Brain microvascular endothelial cell (primary cell): ENCODE results near the gene UCP3.

Experiments
- DNase-seq: peaks from one replicate; pipeline ENCODE4 v3.0.0-alpha.2; 2020
- H3K27ac ChIP-seq: fragments of 250-450 bp; sonication (Bioruptor Pico); 2 replicates; pipeline ENCODE4 v1.5.1; 2020; ENCODE audit warnings: mild to moderate bottlenecking, moderate library complexity
- H3K27me3 ChIP-seq: fragments of 250-450 bp; sonication (Bioruptor Pico); replicated peaks from 2 replicates; pipeline ENCODE4 v1.5.1; 2020; ENCODE audit warnings: mild to moderate bottlenecking
- H3K36me3 ChIP-seq: fragments of 250-450 bp; sonication (Bioruptor Pico); replicated peaks from 2 replicates; pipeline ENCODE4 v1.5.1; 2020; ENCODE audit warnings: mild to moderate bottlenecking
- H3K4me3 ChIP-seq: 2 replicates; pipeline ENCODE4 v1.5.1; 2011; ENCODE audit warnings: low read depth, mild to moderate bottlenecking, control low read depth, low read length, moderate library complexity
- in situ Hi-C: cut with HindIII; loops from 2 replicates; pipeline ENCODE4 v1.10.0; 2017; ENCODE audit warnings: low sequenced_read_pairs, low pct_ligation_motif_present
- TF ChIP-seq, protein P1 (sequence below): IDR thresholded peaks from 2 replicates; pipeline ENCODE4 v1.5.1; 2011; ENCODE audit warnings: low read depth, mild to moderate bottlenecking, moderate library complexity, low read length, control low read depth, inconsistent platforms; ENCODE audit errors: missing control alignments

UCP3 gene

DNA sequence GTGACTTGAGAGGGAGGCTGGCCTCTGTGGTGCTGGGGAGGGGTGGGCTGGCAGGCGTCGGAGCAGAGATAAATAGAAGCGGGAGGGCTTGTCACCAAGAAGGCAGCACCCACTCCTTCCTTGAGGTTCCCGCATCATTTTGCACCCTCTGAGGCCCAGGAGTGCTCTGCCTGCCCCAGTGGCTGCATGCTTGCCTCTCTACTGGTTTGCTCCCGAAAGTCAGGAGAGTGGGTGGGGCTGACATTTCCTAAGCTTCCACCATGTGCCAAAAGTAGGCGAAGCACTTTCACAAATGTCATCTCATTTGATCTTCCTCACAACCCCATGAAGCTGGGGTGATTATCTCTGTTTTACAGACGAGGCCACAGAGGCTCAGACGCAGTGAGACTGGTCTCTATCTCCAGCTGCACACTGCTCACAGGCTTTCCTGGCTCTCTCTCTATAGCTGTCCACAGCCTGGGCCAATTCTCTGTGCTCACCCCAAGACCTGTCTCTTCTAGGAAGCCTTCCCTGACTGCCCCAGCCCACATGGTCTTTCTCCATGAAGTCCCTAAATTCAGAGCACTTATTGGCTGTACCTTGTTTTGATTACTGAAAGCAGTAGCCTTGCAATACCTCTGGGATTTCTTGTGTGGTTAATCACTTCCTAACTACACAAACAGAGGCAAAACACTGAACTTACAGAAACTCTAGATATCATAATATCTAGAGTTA lies 2.6 kb upstream of the UCP3 start:
- Histone ChIP-seq H3K36me3 (no peaks in the 10 kb centered on the region), H3K27me3 (no peaks in the 10 kb centered on the region), H3K27ac (peak overlapping the region; percentile 14), H3K4me3 (no peak overlapping the region)
- DNase-seq = peak; percentile 73
- in situ Hi-C loops = no loop called here
- TF ChIP-seq, protein P1, sequence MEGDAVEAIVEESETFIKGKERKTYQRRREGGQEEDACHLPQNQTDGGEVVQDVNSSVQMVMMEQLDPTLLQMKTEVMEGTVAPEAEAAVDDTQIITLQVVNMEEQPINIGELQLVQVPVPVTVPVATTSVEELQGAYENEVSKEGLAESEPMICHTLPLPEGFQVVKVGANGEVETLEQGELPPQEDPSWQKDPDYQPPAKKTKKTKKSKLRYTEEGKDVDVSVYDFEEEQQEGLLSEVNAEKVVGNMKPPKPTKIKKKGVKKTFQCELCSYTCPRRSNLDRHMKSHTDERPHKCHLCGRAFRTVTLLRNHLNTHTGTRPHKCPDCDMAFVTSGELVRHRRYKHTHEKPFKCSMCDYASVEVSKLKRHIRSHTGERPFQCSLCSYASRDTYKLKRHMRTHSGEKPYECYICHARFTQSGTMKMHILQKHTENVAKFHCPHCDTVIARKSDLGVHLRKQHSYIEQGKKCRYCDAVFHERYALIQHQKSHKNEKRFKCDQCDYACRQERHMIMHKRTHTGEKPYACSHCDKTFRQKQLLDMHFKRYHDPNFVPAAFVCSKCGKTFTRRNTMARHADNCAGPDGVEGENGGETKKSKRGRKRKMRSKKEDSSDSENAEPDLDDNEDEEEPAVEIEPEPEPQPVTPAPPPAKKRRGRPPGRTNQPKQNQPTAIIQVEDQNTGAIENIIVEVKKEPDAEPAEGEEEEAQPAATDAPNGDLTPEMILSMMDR = no peak

DNA sequence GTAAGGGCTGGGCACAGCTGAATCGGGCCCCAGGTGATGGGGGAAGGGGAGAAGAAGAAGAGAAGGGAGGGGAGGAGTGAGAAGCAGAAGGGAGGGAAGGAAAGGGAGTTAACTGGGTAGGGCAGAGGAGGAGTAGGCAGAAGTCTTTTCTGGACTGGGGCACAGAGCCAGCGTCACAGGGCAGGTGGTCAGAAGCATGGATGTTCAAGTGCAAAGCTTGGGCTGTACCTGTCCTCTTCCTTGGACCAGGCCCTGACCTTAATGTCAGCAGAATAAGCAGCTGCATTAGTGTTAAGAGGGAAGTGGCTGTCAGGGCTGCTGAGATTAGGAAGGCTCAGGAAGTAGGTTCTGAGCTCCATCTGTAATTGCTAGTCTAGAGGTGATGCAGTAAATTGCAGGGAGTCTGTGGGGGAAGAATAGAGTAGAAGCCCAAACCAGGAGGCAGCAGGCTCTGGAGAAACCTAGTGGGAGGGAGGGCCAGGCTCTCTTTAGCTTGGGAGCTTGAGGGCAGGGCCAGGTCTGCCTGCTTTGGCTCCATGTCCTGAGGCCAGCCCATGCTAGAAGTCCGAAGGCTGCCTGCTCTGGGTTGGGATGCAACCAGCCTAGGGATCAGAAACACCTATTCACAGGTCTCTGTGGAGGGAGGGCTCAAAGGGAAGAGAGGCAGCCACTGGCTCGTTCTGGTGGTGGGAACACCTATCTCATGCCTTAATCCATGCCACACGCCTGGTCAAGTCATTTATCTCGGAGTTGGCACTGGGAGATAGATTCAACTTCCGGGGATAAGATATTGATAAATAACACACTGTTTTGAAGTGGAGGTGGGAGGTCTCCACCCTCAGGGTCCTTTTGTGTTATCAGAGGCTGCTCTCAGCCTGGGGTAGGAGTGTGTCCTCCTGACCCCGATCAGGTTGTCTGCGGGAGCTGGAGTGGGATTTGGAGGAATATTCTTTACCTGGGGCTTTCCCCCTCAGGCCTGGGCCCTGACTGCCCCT lies 1.7 kb upstream of the UCP3 start:
- Histone ChIP-seq H3K27me3 (no peaks in the 10 kb centered on the region), H3K27ac (no peak overlapping the region), H3K36me3 (no peaks in the 10 kb centered on the region), H3K4me3 (no peak overlapping the region)
- TF ChIP-seq, protein P1 = no peak
- DNase-seq = no peak
- in situ Hi-C loops = no loop called here

DNA sequence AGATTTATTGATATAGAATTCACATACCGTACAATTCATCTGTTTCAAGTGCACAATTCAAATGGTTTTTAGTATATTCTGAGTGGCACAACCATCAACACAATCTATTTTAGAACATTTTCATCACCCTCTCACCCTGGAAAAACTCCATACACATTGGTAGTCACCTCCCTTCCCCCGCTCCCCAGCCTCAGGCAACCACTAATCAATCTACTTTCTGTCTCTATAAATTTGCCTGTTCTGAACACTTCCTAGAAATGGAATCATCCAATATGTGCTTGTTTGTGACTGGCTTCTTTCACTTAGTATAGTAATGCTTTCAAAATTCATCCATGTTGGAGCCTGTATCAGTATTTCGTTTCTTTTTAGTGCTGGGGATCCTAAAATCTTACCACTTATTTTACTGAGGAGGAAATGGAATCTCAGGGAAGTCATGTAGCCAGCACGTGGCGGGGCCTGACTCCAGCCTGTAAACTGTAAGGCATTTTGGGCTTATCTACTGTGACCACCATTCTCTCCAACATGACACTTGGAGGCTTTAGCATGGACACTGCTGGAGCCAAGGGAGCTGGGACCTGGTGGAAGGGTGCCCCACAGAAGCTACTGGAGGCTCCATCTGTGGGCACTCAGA lies 905 bp upstream of the UCP3 start:
- Histone ChIP-seq H3K4me3 (no peak overlapping the region), H3K27me3 (no peaks in the 10 kb centered on the region), H3K36me3 (no peaks in the 10 kb centered on the region), H3K27ac (no peak overlapping the region)
- in situ Hi-C loops = no loop called here
- DNase-seq = no peak
- TF ChIP-seq, protein P1 = no peak

GRCh38 chr11:74009230-74009547 lies 304 bp upstream of the UCP3 start:
- Histone ChIP-seq H3K4me3 (no peak overlapping the region), H3K27ac (no peak overlapping the region), H3K36me3 (no peaks in the 10 kb centered on the region), H3K27me3 (no peaks in the 10 kb centered on the region)
- in situ Hi-C loops = no loop called here
- DNase-seq = no peak
- TF ChIP-seq, protein P1 = no peak

GRCh38 chr11:74007691-74008372 lies 1.1 kb downstream of the UCP3 start:
- in situ Hi-C loops = no loop called here
- DNase-seq = no peak
- TF ChIP-seq, protein P1 = no peak
- no peaks in the 10 kb centered on the region for H3K36me3 ChIP-seq
- H3K27me3 ChIP-seq = no peaks in the 10 kb centered on the region
- H3K4me3 ChIP-seq = no peak overlapping the region
- no peak overlapping the region for H3K27ac ChIP-seq
